ENCODE results near the gene B4GALNT4.

Gene B4GALNT4

GRCh38 chr11:403021-403760 is 33.9 kb downstream of the B4GALNT4 start:
- no peak overlapping the region for H3K4me3 ChIP-seq (ENCODE audit: low read depth, low read length)

GRCh38 chr11:403761-404431 is 34.6 kb downstream of the B4GALNT4 start:
- no peak for TF ChIP-seq CTCF (IDR thresholded peaks at IDR 0.05; ENCODE audit: low read depth, low read length, missing control alignments)
- no peak for DNase-seq (ENCODE audit: low read depth)
- H3K4me3 ChIP-seq (ENCODE audit: low read depth, low read length): no peak overlapping the region
- in situ Hi-C loops (cut with HindIII; ENCODE audit: low sequenced_read_pairs): no loop called here

More at GRCh38 chr11:403021-403760, 33.9 kb downstream of the B4GALNT4 start:
- no peak for TF ChIP-seq CTCF (IDR thresholded peaks at IDR 0.05; ENCODE audit: low read depth, low read length, missing control alignments)
- in situ Hi-C loops (cut with HindIII; ENCODE audit: low sequenced_read_pairs): no loop called here
- DNase-seq (ENCODE audit: low read depth): no peak

- no peak overlapping the region for H3K4me3 ChIP-seq (ENCODE audit: low read depth, low read length)
- no peak for TF ChIP-seq CTCF (IDR thresholded peaks at IDR 0.05; ENCODE audit: low read depth, low read length, missing control alignments)
- DNase-seq (ENCODE audit: low read depth): no peak
- in situ Hi-C loops (cut with HindIII; ENCODE audit: low sequenced_read_pairs): no loop called here
These were observed 35.4 kb downstream of the B4GALNT4 start for GRCh38 chr11:404551-405264.

DNA sequence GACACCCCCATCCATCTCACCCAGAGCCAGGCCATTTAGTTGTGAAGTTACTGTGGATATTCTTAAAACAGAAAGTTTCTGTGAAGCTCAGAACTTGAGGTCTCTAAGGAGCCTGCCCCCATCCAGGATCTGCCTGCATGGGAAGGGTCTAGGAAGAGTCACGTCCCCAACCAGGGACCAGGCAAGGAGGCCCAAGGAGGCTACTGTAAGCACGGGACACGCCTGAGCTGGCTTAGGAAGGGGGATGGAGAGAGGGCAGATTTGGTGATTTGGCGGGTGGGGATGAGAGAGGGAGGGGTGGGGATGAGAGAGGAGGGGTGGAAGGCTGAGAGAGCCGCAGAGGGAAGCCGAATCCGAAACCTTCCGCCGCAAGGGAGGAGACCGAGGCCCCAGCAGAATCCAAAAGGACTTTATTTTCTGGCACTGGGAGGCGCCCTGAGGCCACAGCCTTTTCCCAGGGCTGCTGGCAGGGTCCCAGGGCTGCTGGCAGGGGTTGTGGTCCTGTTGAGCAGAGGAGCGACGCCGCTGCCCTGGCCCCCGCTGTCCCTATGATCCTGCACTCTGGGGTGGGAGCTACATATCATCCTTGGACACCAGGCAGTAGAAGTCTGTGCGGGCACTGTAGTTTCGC is 36.1 kb downstream of the B4GALNT4 start:
- TF ChIP-seq CTCF (IDR thresholded peaks at IDR 0.05; ENCODE audit: low read depth, low read length, missing control alignments): no peak
- H3K4me3 ChIP-seq (ENCODE audit: low read depth, low read length): peak overlapping the region; percentile 51
- no peak for DNase-seq (ENCODE audit: low read depth)
- in situ Hi-C loops (cut with HindIII; ENCODE audit: low sequenced_read_pairs): no loop called here

DNA sequence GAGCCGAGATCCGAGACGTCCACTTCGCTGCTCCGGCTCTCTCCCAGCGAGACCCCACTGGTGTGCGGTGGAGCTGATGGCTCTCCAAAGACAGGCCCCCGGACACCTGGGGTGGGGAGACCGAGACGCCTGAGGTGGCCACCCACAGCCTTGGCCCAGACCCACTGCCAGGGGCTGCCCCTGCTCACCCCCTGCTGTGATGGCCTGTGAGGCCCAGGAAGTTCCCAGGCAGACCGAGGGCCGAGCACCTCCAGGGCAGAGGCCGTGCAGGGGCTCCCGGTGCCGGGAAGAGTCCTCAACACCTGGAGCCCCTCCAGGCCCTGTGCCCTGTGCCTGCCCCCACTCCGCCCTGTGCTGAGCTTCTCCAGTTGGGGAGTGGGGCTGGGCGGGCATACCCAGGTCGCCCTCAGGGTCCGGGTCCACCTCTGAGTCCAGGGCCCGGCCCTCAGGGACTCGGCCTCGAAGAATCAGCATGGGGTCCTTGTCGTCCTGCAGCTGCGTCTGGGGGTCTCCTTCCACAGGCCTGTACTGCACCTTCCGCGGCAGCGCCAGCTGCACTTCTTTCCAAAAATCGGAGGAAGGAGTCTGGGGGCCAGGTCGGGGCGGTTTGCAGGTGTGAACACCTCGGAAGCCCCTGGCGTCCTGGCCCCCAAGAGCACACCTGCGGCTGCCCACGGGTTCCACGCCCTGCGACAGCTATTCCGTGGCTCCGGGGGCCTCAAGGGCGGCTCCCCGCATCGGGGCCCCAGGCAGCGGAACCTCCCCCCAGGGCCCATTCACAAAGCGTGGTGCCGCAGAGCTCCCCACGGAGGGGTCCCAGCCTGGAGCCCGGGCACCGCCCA is 36.9 kb downstream of the B4GALNT4 start:
- peak overlapping the region; percentile 51 for H3K4me3 ChIP-seq (ENCODE audit: low read depth, low read length)
- in situ Hi-C loops (cut with HindIII; ENCODE audit: low sequenced_read_pairs): no loop called here
- TF ChIP-seq CTCF (IDR thresholded peaks at IDR 0.05; ENCODE audit: low read depth, low read length, missing control alignments): no peak
- no peak for DNase-seq (ENCODE audit: low read depth)
